HG02642 (cell line): ENCODE data around the gene PHF21B.
"Not testable (repeated sequence)": the region's sequence is repeated elsewhere in the genome, so short reads cannot be mapped to it uniquely, and the experiment has no call there.

ENCODE experiments used
- ATAC-seq: cut with Tn5 transposase; IDR thresholded peaks from one replicate; pipeline ENCODE4 v1.9.1; 2021; ENCODE audit warnings: mild to moderate bottlenecking; ENCODE audit not compliant: unreplicated experiment, poor library complexity

PHF21B gene

DNA sequence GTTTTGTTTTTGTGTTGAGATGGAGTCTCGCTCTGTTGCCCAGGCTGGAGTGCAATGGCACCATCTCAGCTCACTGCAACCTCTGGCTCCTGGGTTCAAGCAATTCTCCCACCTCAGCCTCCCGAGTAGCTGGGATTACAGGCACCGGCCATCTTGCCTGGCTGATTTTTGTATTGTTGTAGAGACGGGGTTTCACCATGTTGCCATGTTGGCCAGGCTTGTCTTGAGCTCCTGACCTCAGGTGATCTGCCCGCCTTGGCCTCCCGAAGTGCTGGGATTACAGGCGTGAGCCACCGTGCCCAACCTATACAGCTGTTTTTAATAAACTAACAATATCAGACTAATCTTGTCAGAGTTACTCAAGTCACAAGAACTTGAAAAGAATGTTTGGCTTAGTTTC is 155.2 kb downstream of the PHF21B start:
- ATAC-seq, result not testable (repeated sequence)

DNA sequence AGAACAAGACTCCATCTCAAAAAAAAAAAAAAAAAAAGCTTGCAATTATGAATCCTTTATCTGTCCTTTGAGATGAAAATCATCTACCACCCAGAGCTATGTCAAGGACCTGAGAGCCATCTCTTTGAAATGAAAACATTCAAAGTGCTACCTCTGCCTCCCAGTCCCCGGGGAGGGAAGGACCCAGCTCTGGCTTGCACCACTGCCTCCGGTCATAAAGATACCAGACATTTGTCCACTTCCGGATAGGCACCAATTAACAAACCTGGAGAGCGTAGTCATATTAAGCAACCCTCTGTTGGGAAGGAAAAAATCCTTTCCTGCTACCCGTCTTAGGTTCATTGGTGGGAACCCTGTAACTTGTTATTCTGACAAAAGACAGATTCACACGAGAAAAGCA is 158.9 kb downstream of the PHF21B start:
- no peak for ATAC-seq

DNA sequence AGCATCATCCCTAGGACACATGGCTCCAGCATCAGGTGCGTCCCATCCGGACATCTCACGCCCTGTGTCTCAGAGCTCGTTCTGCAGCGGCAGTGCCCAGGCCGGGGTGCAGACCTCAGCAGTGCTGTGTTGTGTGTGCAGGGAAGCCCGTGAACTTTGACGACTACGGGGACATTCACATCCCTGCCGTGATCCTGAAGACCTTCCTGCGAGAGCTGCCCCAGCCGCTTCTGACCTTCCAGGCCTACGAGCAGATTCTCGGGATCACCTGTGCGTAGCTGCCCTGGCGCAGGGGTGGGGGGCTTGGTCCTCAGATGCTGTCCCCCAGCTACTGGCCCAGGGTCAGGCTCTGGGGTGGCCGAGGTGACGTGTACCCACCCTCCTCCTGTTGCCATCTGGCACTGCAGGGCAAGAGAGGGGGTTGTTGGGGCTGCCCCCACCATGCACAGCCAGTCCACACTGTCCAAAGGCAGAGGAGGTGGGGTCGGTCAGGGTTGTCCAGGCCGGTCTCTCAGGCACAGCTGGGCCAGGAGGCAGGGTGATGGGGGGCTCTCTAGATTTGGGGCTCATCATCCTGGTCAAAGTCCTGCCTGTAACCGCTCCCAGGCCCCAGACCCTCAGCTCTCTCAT is 160.9 kb downstream of the PHF21B start:
- no peak for ATAC-seq

DNA sequence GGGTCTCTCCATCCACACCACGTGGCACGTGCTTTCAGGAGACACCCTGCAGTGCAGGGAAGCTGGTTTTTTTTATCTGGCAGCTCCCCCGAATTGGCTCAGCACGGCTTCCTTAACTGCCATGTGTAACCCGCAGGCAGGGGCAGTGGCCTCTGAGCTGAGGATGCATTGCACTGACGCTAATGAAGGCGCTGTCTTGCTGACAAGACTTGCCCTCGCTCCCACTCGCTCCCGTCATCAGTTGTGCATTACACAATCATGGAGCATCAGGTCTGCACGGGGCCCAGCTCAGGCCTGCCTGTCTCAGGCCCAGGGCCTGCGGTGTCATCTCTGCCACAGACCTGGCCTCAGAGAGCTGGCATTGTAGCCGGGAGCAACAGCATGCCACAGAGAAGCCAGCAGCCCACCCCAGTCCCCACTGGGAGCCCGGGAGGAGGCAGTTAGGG is 161.5 kb downstream of the PHF21B start:
- no peak for ATAC-seq

DNA sequence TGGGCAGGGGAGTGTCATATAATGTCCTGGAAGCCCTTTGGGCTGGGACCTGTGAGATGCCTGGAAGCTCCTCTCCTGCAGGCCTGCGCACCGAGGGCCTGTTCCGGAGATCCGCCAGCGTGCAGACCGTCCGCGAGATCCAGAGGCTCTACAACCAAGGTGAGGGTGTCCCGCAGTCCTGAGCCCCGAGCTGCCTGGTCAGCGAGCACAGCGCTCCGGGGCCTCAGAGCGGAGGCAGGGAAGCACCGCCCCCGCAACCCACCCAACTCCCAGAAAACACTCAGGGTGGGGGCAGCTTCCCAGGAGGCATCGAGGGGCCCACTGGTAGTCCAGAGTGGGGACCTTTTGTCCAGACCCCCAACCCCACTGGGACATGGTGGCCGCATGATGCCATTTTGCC is 161.9 kb downstream of the PHF21B start:
- no peak for ATAC-seq

DNA sequence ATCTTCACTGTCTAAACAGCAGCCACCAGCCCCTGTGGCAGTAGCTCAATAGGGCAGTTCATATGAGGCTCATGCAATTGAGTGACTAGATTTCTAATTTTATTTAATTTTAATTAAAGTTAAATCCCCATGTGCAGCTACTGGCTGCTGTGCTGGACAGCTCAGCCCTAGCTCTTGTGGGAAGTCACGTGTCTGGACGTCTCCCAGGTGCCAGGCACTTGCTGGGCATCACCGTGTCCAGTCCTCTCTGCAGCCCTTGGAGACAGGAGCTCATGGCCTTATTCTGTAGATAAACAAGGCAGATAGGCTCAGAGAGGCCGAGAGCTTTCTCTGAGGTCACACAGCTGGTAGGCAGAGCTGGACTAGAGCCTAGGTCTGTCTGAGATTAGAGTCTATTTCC is 162.4 kb downstream of the PHF21B start:
- ATAC-seq, result no peak

DNA sequence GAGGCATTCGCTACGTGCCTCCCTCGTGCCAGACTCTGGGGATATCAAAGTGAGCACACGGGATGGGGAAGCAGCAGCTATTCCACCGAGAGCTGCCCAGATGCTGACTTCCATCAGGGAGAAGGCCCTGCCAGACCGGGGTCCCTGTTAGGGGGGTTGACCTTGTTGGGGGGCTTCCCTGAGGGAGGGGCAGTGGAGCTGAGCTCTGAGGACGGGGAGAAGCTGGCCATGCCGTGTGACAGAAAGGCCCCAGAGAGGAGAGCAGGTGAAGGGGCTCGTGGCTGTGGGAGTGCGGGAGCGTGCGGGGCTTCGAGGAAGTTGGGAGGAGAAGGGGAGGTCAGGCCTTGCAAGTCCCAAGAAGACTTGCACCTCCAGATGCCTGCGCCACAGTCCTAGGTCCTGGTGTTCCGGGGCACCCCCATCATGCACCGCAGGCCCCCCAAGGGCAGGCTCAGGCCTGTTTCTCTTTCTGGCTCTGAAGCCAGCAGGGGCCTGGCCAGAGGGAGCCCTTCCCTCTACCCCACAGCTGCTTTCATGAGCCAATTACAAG is 163.0 kb downstream of the PHF21B start:
- no peak for ATAC-seq

DNA sequence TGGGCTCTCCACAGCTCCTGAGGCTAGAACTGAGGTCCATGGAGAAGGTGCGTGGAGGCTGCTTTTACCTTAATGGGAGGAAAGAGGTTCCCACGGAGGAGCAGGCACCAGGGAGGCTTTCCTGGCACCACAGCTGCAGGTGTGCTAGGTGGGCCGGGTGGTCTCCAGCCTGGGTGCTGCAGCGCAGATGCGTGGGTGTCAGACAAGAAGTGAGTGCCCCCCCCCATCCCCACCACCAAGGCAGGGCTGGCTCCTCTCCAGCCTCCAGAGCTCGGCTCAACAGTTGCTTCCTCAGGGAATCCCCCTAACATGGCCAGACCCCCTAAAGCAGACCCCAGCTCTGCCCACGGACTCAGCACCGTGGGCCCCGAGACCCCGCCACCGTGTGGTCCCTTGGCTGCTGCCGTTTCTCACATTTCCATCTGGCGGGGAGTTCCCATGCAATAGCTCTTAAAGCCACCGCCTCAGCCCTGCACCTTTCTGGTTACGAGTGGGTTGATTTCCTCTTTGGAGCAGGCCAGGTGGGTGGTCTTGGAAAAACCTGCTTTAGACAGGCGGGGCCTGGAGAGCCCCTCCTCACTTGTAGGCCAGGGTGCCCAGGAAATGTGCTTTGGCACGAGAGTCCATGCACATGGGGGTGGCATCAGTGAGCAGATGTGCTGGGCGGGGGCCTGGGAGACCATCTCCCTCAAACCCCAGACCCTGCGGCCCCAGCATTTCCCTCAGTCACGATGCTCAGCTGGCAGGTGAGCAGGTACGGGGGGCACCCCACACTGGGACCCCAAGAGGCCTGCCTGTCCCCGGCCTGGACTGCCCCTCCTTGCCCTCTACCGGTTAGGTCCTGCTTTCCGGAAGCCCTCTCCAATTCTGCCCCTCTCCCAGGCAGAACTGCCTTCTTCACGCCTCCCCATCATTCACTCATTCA is 163.7 kb downstream of the PHF21B start:
- ATAC-seq, result no peak

DNA sequence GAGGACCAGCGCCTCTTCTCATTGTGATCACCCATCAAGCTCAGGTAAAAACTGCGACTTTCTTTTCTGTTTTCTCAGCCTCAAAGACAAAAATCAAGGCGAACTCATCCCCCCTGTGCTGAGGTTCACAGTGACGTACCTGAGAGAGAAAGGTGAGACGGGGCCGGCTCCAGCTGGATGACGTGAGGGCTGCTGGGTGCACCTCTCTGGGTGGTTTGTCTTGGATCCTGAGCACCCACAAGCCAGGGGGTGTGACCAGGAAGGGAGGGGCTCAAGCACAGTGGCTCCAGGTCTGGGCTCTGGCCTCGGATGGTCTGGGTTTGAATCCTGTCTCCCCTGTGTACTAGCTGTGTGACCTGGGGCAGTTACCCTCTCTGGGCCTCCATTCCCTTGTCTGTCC is 164.6 kb downstream of the PHF21B start:
- no peak for ATAC-seq

DNA sequence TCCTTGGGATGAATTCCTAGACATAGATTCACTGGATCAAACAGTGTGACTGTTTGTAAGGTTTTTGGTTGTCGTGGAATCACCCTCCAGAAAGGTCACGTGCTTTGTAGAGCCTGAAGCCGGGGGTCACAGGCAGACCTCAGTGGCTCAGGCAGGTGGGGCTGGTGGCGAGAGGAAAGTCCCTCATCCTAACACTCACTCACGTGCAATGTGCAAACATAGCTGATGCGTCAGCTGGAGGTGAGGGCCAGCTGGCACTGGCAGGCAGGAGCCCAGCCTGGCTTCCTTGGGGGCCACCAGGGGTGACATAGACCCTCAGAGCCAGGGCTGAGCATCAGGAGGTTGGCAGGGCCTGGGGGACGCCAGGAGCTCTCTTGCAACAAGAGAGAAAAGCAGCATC is 167.4 kb downstream of the PHF21B start:
- no peak for ATAC-seq

DNA sequence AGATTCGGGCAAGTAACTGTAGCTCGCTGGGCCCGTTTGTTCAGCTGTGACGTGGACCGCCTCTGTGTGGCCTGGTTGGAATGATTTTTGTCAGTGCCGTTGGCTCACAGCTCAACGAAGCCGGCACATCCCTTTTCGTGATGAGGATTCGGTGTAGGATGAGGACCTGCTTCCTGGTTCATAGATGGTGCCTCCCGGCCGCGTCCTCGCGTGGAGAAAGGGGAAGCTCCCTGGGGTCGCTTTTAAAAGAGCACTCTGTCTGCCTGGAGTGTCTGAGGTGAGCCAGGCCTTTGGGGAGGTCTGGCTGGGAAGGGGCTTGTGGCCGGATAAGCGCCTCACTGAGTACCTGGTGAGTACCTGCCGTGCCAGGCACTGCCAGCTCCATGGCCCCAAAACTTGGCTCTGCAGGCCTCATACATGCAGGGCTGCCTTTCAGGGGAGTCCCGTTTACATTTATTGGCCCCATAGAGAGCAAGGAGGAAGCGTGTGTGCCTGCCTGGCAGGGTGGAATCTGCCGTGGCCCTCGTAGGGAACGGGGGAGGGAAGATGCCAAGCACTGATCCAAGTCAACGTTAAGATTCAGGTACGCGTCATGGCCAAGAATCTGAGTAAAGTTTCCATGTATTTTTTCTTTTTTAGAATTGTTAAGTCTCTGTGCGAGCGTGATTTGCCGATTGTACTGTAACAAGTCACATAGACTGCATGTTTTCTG is 169.0 kb downstream of the PHF21B start:
- no peak for ATAC-seq

DNA sequence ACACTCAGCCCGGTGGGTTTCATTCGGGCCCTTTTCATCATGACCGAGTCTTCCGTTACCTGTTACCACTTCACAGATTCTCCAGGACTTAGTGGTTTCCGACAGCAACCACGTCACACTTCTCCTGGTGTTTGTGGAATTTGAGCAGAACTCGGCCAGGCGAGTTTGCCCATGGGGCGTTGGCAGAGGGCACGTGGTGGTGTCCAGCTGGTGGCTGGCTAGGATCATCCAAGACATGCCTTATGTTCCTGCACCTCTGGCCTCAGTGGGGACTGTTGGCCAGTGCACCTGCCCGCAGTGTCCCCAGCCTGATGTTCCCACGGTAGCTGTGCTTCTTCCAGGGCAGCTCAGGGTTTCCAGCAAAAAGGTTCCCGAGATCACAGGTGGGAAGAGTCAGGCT is 170.1 kb downstream of the PHF21B start:
- no peak for ATAC-seq

DNA sequence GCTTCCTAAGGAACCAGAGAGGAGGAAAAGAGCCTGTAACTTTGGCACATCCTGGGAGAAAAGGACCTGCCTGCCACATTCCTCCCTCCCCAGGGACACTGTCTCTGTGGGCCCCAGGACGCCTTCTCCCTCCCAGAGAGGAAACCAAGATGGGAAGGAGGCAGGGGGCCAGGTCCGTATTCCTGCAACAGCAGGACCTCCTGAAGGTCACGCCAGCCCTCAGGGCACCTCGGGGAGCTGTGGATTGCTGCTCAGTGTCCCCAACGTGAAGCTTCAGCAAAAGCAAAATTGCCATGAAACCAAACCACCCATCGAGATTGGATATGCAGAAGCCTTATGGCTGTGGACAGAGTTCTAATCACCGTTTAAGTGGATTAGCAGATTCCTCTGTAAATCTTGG is 170.7 kb downstream of the PHF21B start:
- ATAC-seq, result no peak

DNA sequence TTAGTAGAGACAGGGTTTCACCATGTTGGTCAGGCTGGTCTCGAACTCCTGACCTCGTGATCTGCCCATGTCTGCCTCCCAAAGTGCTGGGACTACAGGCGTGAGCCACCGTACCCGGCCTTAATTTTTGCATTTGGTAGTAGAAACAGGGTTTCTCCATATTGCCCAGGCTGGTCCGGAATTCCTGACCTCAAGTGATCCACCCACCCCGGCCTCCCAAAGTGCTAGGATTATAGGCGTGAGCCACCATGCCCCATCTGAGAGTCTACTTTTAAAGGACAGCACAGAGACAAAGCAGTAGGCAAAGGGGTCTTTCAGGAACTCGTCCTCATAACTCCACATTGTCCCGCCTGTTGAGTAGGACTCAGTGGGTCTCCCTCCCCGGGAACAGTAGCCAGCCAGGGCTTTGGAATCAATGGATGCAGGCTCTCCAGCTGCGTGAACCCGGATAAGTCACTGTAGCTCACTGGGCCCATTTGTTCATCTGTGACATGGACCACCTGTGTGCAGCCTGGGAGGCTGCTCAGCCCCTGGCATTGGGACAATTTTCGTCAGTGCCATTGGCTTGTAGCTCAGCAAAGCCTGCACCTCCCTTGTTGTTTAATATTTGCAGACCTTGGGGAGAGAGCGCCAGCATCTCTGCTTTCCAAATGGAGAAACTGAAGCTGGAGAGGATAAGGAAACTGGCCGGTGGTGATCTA is 171.3 kb downstream of the PHF21B start:
- ATAC-seq, result no peak

DNA sequence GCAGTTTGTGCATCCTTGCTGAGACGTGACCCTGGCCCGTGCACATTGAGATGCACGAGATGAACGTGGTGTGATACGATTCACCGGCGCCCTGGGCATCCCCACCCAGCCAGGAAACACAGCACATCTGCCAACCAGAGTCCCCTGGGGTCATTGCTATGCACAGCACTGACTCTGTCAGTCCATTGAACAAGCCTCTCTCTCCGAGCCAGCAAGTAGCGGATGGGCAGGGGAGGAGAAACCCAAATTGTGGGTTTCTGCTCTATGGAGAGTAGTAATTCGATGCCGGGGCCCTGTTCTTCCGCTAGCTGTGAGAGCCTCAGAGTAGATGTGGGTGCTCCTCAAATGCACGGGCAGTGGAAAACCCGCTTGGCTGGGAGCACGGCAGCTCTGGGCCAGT is 172.3 kb downstream of the PHF21B start:
- no peak for ATAC-seq

DNA sequence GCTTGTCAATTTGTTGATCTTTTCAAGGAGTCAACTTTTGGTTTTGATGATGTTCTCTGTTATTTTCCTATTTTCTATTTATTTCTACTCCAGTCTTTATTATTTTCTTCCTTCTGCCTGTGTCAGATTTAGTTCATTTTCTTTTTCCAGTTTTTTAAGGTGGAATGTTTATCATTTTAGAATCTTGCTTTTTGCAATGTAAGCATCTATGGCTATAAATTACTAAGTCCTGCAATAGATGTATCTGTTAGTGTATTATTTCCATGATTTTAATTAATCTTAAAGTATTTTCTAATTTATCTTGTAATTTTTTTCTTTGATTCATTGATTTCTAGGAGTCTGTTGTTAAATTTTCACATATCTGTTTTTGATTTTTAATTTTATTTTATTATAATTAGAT is 175.7 kb downstream of the PHF21B start:
- ATAC-seq, result no peak

DNA sequence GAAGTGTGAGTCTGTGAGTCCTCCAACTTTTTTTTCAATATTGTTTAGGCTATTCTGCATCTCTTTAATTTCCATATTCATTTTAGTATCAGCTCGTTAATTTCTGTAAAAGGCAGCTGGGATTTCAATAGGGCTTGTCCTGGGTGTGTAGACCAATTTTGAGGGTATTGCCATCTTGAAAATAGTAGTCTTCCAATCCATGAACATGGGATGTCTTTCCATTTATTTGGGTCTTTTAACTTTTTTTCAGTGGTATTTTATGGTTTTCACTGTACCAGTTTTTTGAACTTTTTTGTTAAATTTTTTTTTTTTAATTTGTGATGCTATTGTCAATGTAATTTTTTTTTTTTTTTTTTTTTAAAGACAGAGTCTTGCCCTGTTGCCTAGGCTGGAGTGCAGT is 177.9 kb downstream of the PHF21B start:
- ATAC-seq, result no peak
